Prostate gland (tissue), 2 donors: ENCODE results near the gene OR10X1. TPM values are rescaled to one million over a fixed set of nuclear protein-coding genes. Genes with fewer than 3 reads are reported as not detected.

Experiments
- DNase-seq: peaks from one replicate; pipeline ENCODE4 v3.0.0-alpha.2; 2019; ENCODE audit warnings: low spot score
- H3K27ac ChIP-seq, 2 donors: fragments of 200-600 bp; sonication (generic); 2 replicates each; pipeline ENCODE4 v1.5.1; 2017 to 2019
- H3K27me3 ChIP-seq: fragments of 200-600 bp; sonication (generic); replicated peaks from 2 replicates; pipeline ENCODE4 v1.5.1; 2019; ENCODE audit not compliant: insufficient read depth
- H3K36me3 ChIP-seq, 2 donors: fragments of 200-600 bp; sonication (generic); 1 replicate in 1 of 2; 2 replicates in 1 of 2; pipeline versions ENCODE4 v1.5.1 to v1.8.1; 2017 to 2019
- H3K4me1 ChIP-seq: fragments of 200-600 bp; sonication (generic); replicated peaks from 2 replicates; pipeline ENCODE4 v1.5.1; 2019
- H3K4me3 ChIP-seq, 2 donors: fragments of 200-600 bp; sonication (generic); 2 replicates each; pipeline ENCODE4 v1.5.1; 2017 to 2019
- H3K9me3 ChIP-seq: fragments of 200-600 bp; sonication (generic); 2 replicates; pipeline ENCODE4 v1.5.1; 2017
- POLR2A ChIP-seq: fragments of 450-650 bp; IDR thresholded peaks from one replicate; pipeline ENCODE4 v1.6.1; 2016; ENCODE audit warnings: antibody characterized with exemption, mild to moderate bottlenecking
- POLR2AphosphoS5 ChIP-seq: sonication (generic); formaldehyde crosslinking; IDR thresholded peaks from one replicate; pipeline ENCODE4 v1.6.1; 2017; ENCODE audit warnings: antibody characterized with exemption
- WGBS: methylation state at CpG from one replicate; pipeline ENCODE4 v1.1.5; 2018; 5-methylcytosine and 5-hydroxymethylcytosine counted together
- intact Hi-C: fragments of 100-400 bp; cut with DNase I; formaldehyde crosslinking; loops from one replicate; pipeline ENCODE4 v1.14.2; 2022
- total RNA-seq, 2 donors: library from RNA; depleted of rRNA; stranded (reverse); fragments of >200 nt; gene quantifications; one replicate each; pipeline ENCODE4 v1.1.0, GENCODE V29; 2016
- TF ChIP-seq, protein P1 (sequence below), 4 experiments: fragments of 200-600 bp in 2 of 4; fragments of 450-650 bp in 2 of 4; sonication (generic) in 2 of 4; IDR thresholded peaks; 1 replicate in 3 of 4; 2 replicates in 1 of 4; pipeline ENCODE4 v1.5.1; 2016 to 2019; ENCODE audit warnings: antibody characterized with exemption in 4 of 4, mild to moderate bottlenecking in 2 of 4, moderate library complexity in 2 of 4

The OR10X1 gene, protein sequence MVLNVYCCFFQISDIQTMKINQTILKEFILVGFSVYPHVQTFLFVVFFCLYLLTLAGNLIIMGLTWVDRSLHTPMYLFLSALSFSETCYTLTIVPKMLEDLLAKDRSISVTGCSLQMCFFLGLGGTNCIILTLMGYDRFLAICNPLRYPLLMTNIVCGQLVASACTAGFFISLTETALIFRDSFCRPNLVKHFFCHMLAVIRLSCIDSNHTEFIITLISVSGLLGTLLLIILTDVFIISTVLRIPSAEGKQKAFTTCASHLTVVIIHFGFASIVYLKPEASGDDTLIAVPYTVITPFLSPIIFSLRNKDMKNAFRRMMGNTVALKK
- total RNA-seq = not detected

DNA sequence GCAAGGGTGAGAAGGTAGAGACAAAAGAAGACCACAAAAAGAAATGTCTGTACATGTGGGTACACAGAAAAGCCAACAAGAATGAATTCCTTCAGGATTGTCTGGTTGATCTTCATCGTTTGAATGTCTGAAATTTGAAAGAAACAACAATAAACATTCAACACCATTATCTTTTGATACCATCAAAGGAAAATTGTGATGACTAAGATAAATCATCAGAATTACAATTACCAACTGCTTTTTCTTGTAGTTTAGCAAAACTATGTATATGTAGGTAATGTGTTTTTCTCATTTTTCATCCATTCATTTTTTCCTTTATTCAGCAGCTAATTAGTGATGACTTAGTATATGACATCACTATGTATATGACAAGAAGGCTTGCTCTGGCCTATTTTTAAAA, at the start of gene OR10X1:
OR10X1 (minus strand) TSS at position 167 of the 400 bp plus-strand sequence; CDS start at position 167, 0 bp downstream.
- intact Hi-C loops = no loop called here
- Histone ChIP-seq H3K36me3 (no peaks in the 10 kb centered on the region), H3K4me1 (no peaks in the 10 kb centered on the region), H3K9me3 (no peaks in the 10 kb centered on the region), H3K27me3 (no peaks in the 10 kb centered on the region), H3K27ac (no peak within 1 kb of the TSS), H3K4me3 (no peak within 1 kb of the TSS)
- 57% methylated on average over 1 of the region's 1 CpG for WGBS
- TF ChIP-seq, protein P1, sequence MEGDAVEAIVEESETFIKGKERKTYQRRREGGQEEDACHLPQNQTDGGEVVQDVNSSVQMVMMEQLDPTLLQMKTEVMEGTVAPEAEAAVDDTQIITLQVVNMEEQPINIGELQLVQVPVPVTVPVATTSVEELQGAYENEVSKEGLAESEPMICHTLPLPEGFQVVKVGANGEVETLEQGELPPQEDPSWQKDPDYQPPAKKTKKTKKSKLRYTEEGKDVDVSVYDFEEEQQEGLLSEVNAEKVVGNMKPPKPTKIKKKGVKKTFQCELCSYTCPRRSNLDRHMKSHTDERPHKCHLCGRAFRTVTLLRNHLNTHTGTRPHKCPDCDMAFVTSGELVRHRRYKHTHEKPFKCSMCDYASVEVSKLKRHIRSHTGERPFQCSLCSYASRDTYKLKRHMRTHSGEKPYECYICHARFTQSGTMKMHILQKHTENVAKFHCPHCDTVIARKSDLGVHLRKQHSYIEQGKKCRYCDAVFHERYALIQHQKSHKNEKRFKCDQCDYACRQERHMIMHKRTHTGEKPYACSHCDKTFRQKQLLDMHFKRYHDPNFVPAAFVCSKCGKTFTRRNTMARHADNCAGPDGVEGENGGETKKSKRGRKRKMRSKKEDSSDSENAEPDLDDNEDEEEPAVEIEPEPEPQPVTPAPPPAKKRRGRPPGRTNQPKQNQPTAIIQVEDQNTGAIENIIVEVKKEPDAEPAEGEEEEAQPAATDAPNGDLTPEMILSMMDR (IDR thresholded peaks at IDR 0.05) = no peak
- TF ChIP-seq POLR2A = no peak
- TF ChIP-seq POLR2AphosphoS5 = no peak
- no peak for DNase-seq

DNA sequence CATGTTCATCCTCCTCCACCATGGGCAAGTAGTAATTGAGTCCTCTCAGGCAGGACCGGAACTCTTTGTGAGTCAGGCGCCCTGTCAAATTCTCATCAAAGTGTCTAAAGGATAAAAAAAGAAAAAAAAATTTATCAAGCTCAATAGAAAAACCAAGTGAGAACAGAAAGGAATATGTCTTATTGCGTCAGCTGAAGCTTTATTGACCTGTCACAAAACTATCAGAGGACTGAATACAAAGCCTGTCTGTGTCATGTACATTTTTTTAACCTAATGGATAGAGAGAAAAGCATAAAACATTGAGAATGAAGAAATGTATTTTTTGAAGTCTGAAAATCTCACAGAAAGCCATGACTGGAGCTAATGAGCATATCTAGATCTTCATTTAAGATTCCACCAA, 34.1 kb upstream of the OR10X1 start:
- intact Hi-C loops = no loop called here
- Histone ChIP-seq H3K4me3 (no peak overlapping the region), H3K27ac (no peak overlapping the region), H3K4me1 (no peaks in the 10 kb centered on the region), H3K36me3 (no peaks in the 10 kb centered on the region), H3K9me3 (no peaks in the 10 kb centered on the region), H3K27me3 (no peaks in the 10 kb centered on the region)
- DNase-seq = no peak
- TF ChIP-seq POLR2AphosphoS5 (no peak), POLR2A (no peak)
- TF ChIP-seq, protein P1 (IDR thresholded peaks at IDR 0.05) = no peak
- whole genome bisulfite sequencing = 86% methylated on average over 3 of the region's 3 CpGs

DNA sequence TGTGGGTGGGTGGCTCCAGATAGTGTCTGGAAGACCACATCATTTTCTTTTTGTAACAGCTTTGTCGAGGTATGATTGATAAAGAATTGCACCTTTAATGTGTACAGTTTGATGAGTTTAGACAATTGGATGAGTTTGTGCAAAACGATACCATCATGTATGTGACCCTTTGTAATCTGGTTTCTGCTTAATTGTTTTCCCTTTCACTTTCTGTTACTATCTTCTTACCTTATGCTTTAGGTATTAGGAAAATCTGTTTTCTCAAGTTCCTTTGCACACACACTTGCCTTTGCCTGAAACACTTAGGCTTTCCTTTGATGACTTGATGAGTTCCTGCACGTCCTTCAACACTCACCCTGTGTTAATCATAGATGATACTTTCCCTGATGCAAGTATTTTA, 32.2 kb upstream of the OR10X1 start:
- Histone ChIP-seq H3K4me3 (no peak overlapping the region), H3K27me3 (no peaks in the 10 kb centered on the region), H3K27ac (no peak overlapping the region), H3K9me3 (no peaks in the 10 kb centered on the region), H3K36me3 (no peaks in the 10 kb centered on the region), H3K4me1 (no peaks in the 10 kb centered on the region)
- intact Hi-C loops = no loop called here
- no peak for DNase-seq
- WGBS = 55% methylated on average over 3 of the region's 3 CpGs
- no peak for TF ChIP-seq POLR2AphosphoS5
- TF ChIP-seq, protein P1 (IDR thresholded peaks at IDR 0.05) = no peak
- no peak for TF ChIP-seq POLR2A

DNA sequence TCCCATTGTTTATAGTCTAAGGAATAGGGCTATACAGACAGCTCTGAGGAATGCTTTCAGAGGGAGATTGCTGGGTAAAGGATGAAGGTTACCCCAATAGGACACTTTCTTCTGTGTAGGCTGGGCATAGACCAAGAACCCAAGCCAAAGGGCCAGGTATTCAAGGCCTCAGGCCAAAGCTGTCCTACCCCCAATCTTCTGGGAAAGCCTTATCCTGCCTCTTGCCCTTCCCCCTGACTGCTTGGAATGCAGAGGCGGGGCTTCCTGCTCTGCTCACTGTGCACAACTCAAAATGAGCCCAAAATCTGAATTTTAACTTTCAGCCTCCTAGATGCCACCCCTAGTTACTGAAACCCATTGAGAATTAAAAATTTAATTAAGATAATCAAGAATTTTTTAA, 27.6 kb upstream of the OR10X1 start:
- no peak for TF ChIP-seq POLR2AphosphoS5
- TF ChIP-seq, protein P1 (IDR thresholded peaks at IDR 0.05) = no peak
- no peak for TF ChIP-seq POLR2A
- no peak for DNase-seq
- 82% methylated on average over 1 of the region's 1 CpG for WGBS
- Histone ChIP-seq H3K36me3 (no peaks in the 10 kb centered on the region), H3K4me3 (no peak overlapping the region), H3K4me1 (no peaks in the 10 kb centered on the region), H3K27ac (no peak overlapping the region), H3K9me3 (no peaks in the 10 kb centered on the region), H3K27me3 (no peaks in the 10 kb centered on the region)
- intact Hi-C loops = no loop called here

DNA sequence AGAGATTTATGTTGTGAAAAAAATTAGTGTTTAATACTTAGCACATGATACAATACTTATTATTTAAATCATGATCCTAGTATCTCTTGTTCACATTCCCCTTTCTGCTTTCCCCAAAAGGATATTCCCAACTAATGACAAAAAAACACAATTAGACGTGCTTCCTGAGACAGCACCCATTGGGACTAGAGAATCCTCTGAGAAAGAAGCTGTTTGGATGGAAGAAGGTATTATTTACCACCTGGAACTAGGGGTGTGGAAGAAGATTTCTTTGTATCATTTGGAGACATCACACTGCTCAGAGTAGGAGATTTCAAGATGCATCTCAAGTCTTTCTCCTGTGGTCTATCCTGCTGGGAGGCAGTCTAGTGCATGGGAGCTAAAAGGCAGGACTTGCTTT, 25.3 kb upstream of the OR10X1 start, which contains the start of gene OR10Z1:
OR10Z1 (plus strand) TSS at position 301 of the 400 bp plus-strand sequence. CDS start 1,171 bp downstream, outside the sequence.
- DNase-seq = no peak
- intact Hi-C loops = no loop called here
- Histone ChIP-seq H3K4me3 (no peak within 1 kb of the TSS), H3K9me3 (no peaks in the 10 kb centered on the region), H3K4me1 (no peaks in the 10 kb centered on the region), H3K36me3 (no peaks in the 10 kb centered on the region), H3K27me3 (no peaks in the 10 kb centered on the region), H3K27ac (no peak within 1 kb of the TSS)
- 63% methylated on average over 1 of the region's 1 CpG for WGBS
- TF ChIP-seq, protein P1 (IDR thresholded peaks at IDR 0.05) = no peak
- TF ChIP-seq POLR2AphosphoS5 = no peak
- TF ChIP-seq POLR2A = no peak
